PC-9 (cell line): ENCODE data around the gene UBR4.

Source experiments
- EZH2 ChIP-seq: fragments of 200-600 bp; sonication (generic); IDR thresholded peaks from 2 replicates; pipeline ENCODE4 v1.8.0; 2017; ENCODE audit warnings: antibody characterized with exemption, low read depth
- TF ChIP-seq, protein P1 (sequence below): fragments of 200-600 bp; sonication (generic); conservative IDR thresholded peaks from 2 replicates; pipeline ENCODE4 v1.6.1; 2017; ENCODE audit warnings: mixed run types, antibody characterized with exemption, mild to moderate bottlenecking, moderate library complexity

DNA sequence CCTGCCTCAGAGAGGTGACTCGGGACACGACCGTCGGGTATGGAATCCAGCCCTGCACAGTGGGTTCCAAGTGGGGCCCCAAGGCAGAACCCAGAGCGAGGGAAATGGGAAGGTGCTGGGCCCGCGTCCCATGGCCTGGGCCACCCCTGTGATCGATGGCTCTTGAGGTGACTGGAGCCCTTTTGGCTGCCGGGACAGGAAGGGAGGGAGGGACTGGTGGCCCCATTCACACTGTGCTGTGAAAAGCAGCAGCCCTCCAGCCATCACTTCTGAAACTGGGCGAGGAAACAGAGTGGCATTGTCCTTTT, 143.2 kb downstream of the UBR4 start:
- no peak for TF ChIP-seq EZH2
- TF ChIP-seq, protein P1, sequence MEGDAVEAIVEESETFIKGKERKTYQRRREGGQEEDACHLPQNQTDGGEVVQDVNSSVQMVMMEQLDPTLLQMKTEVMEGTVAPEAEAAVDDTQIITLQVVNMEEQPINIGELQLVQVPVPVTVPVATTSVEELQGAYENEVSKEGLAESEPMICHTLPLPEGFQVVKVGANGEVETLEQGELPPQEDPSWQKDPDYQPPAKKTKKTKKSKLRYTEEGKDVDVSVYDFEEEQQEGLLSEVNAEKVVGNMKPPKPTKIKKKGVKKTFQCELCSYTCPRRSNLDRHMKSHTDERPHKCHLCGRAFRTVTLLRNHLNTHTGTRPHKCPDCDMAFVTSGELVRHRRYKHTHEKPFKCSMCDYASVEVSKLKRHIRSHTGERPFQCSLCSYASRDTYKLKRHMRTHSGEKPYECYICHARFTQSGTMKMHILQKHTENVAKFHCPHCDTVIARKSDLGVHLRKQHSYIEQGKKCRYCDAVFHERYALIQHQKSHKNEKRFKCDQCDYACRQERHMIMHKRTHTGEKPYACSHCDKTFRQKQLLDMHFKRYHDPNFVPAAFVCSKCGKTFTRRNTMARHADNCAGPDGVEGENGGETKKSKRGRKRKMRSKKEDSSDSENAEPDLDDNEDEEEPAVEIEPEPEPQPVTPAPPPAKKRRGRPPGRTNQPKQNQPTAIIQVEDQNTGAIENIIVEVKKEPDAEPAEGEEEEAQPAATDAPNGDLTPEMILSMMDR, result no peak
